ENCODE measurements around the gene COL18A1. TPM values are rescaled to one million over a fixed set of nuclear protein-coding genes. Genes with fewer than 3 reads are reported as not detected.

Gene COL18A1
- total and polyA plus RNA-seq, 11 donors, result 31.7 to 109 (median 59.0) TPM

- Histone ChIP-seq H3K4me3 (peak overlapping the region in 11 of 12 donors; percentile 43 to 97 (median 67)), H3K4me1 (peaks cover 0 to 78% (median 59%) of the 10 kb centered on the region in 12 donors), H3K27ac (peak overlapping the region in 10 of 12 donors; percentile 74 to 92 (median 84)), H3K27me3 (peaks cover 0 to 24% (median 0%) of the 10 kb centered on the region in 9 donors), H3K36me3 (no peaks in the 10 kb centered on the region), H3K9me3 (no peaks in the 10 kb centered on the region)
- intact Hi-C loops (cut with DNase I), result no loop called here
- 71 to 81% (median 77%) methylated on average over 16 to 17 of the region's 17 CpGs for WGBS, 4 donors
- TF ChIP-seq, protein P1, sequence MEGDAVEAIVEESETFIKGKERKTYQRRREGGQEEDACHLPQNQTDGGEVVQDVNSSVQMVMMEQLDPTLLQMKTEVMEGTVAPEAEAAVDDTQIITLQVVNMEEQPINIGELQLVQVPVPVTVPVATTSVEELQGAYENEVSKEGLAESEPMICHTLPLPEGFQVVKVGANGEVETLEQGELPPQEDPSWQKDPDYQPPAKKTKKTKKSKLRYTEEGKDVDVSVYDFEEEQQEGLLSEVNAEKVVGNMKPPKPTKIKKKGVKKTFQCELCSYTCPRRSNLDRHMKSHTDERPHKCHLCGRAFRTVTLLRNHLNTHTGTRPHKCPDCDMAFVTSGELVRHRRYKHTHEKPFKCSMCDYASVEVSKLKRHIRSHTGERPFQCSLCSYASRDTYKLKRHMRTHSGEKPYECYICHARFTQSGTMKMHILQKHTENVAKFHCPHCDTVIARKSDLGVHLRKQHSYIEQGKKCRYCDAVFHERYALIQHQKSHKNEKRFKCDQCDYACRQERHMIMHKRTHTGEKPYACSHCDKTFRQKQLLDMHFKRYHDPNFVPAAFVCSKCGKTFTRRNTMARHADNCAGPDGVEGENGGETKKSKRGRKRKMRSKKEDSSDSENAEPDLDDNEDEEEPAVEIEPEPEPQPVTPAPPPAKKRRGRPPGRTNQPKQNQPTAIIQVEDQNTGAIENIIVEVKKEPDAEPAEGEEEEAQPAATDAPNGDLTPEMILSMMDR (IDR thresholded peaks at IDR 0.05), result peak in 1 of 12 donors; percentile 10
- no peak for TF ChIP-seq POLR2A (IDR thresholded peaks at IDR 0.05)
- ATAC-seq (no peak), DNase-seq (peak in 3 of 5 donors; percentile 23 to 48 (median 36))
Observed at GRCh38 chr21:45406801-45407628, 2.0 kb downstream of the COL18A1 start.

- 84 to 92% (median 89%) methylated on average over 9 to 10 of the region's 10 CpGs for WGBS, 4 donors
- TF ChIP-seq, protein P1 (IDR thresholded peaks at IDR 0.05), result no peak
- TF ChIP-seq POLR2A (IDR thresholded peaks at IDR 0.05), result no peak
- Histone ChIP-seq H3K9me3 (no peaks in the 10 kb centered on the region), H3K4me1 (peaks cover 0 to 85% (median 62%) of the 10 kb centered on the region in 12 donors), H3K27me3 (peaks cover 0 to 24% (median 0%) of the 10 kb centered on the region in 9 donors), H3K36me3 (no peaks in the 10 kb centered on the region), H3K4me3 (peak overlapping the region in 1 of 12 donors; percentile 67), H3K27ac (peak overlapping the region in 3 of 12 donors; percentile 9 to 92 (median 74))
- ATAC-seq, result no peak
- intact Hi-C loops (cut with DNase I), result loop anchor here in 1 of 10 donors (2.0 kb wide), 1 partner anchor 25 kb away; no protein-coding TSS in a partner anchor
- DNase-seq, result peak in 2 of 5 donors; percentile 9 to 36
Observed at GRCh38 chr21:45407629-45408247, 2.8 kb downstream of the COL18A1 start.

- no peak for TF ChIP-seq POLR2A (IDR thresholded peaks at IDR 0.05)
- TF ChIP-seq, protein P1 (IDR thresholded peaks at IDR 0.05), result no peak
- Histone ChIP-seq H3K27ac (peak overlapping the region in 11 of 12 donors; percentile 76 to 97 (median 84)), H3K4me1 (peaks cover 0 to 91% (median 66%) of the 10 kb centered on the region in 12 donors), H3K4me3 (no peak overlapping the region), H3K36me3 (no peaks in the 10 kb centered on the region), H3K9me3 (no peaks in the 10 kb centered on the region), H3K27me3 (peaks cover 0 to 24% (median 0%) of the 10 kb centered on the region in 9 donors)
- intact Hi-C loops (cut with DNase I), result loop anchor here in 1 of 10 donors (2.0 kb wide), 1 partner anchor 24 kb away; no protein-coding TSS in a partner anchor
- WGBS, 4 donors, result 77 to 85% (median 80%) methylated on average over 4 to 10 of the region's 10 CpGs
- ATAC-seq (no peak), DNase-seq (peak in 3 of 5 donors; percentile 23 to 33 (median 29))
Observed at GRCh38 chr21:45408271-45408791, 3.4 kb downstream of the COL18A1 start.
